ENCODE measurements around the gene NFIX.

Gene NFIX

GRCh38 chr19:13134626-13135025 lies 139.4 kb downstream of the NFIX start:
- no peak for DNase-seq

DNA sequence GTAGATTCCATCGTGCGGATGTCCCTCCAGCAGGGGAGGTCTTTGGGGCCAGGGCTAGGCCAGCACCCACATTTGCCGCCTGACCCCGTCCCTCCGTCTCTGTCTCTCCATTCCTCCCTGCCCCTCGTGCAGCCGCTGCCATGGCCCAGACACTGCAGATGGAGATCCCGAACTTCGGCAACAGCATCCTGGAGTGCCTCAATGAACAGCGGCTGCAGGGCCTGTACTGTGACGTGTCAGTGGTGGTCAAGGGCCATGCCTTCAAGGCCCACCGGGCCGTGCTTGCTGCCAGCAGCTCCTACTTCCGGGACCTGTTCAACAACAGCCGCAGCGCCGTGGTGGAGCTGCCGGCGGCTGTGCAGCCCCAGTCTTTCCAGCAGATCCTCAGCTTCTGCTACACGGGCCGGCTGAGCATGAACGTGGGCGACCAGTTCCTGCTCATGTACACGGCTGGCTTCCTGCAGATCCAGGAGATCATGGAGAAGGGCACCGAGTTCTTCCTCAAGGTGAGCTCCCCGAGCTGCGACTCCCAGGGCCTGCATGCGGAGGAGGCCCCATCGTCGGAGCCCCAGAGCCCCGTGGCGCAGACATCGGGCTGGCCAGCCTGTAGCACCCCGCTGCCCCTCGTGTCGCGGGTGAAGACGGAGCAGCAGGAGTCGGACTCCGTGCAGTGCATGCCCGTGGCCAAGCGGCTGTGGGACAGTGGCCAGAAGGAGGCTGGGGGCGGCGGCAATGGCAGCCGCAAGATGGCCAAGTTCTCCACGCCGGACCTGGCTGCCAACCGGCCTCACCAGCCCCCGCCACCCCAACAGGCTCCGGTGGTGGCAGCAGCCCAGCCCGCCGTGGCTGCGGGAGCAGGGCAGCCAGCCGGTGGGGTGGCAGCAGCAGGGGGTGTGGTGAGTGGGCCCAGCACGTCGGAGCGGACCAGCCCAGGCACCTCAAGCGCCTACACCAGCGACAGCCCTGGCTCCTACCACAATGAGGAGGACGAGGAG lies 140.1 kb downstream of the NFIX start:
- DNase-seq: no peak

DNA sequence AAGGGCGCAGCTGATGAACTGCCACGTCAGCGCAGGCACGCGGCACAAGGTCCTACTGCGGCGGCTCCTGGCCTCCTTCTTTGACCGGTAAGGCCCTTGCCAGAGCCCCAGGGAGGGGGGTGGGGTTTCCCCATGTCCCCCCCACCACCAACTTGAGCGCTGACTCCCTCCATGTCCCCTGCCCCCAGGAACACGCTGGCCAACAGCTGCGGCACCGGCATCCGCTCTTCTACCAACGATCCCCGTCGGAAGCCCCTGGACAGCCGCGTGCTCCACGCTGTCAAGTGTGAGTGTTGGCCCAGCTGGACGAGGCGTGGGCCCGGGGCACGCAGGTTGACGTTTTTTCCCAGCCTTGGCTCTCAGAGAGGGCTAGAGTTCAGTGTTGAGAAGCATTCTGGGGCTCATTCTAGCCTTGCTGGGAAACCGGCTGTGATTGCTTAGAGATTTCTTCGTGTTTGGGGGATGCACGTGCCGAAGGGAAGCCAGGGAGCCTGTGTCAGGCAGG lies 142.1 kb downstream of the NFIX start:
- DNase-seq: no peak

DNA sequence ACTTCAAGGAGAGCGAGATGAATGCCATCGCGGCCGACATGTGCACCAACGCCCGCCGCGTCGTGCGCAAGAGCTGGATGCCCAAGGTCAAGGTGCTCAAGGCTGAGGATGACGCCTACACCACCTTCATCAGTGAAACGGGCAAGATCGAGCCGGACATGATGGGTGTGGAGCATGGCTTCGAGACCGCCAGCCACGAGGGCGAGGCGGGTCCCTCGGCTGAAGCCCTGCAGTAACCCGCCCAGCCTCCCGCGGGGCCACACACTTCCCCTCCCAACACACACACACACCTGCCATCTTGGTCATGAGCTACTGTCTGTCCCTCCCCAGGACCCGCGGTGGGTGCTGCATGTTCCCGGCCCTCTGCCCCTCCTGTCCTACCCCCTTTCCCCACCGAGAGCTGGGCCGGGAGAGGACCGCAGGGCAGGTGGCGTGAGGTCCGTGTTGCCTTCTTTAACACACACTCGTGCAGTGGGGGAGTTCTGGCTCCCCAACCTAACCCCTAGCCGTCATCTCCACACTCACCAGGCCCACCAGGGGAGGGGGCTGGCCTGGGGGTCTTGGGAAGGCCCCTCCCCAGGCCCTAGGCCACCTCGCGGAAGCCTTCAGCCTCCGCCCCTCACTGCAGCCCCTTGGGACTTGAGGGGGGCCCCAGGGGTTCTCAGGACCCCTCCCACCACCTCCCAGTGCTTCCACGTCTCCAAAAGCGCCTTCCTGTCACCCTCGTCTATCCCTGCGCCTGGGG lies 143.1 kb downstream of the NFIX start:
- no peak for DNase-seq

DNA sequence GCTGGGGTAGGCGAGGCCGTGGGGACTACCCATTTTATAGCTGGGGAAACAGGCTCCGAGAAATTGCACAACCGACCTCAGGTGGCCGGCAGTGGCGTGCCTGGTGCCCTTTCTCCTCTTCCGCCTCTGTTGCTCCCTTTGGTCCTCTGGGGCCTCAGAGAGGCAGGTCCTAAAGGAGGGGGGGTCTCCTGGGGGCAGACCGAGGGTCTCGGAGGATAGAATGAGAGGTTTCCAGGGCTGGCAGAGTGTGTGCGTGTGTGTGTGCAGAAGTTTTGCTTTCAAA lies 143.6 kb downstream of the NFIX start:
- DNase-seq: no peak

- DNase-seq: no peak
Observed at GRCh38 chr19:13139633-13140311, 144.5 kb downstream of the NFIX start.

DNA sequence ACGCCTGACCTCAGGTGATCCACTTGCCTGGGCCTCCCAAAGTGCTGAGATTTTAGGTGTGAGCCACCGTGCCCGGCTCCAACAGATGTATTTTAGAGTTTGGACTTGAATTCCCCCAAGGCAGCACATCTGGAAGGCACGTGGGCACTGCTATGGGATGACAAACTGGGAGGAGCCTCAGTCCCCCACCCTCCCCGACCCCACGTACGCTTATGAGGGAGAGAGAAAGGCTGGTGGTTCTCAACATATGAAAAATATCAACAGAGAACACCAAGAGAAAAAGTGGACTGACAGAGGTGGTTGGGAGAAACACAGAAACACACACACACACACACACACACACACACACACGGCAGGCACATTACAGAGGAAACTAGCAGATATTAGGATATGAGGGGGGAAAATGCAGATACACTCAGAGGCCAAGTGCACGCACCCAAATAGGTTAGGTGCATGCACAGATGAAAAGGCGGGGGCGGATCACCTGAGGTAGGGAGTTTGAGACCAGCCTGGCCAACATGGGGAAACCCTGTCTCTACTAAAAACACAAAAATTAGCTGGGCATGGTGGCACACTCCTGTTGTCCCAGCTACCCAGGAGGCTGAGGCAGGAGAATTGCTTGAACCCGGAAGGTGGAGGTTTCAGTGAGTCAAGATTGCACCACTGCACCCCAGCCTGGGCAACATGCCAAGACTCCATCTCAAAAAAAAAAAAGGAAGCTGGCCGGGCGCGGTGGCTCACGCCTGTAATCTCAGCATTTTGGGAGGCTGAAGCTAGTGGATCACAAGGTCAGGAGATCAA lies 151.7 kb downstream of the NFIX start:
- no peak for DNase-seq
